Aorta (tissue), 5 donors: ENCODE data around the gene HOXD4. TPM values are rescaled to one million over a fixed set of nuclear protein-coding genes. Genes with fewer than 3 reads are reported as not detected.
A peak's percentile ranks its signal among the peaks of the same experiment; 100 is the strongest.

ENCODE experiments used
- ATAC-seq: fragments of 200-7000 bp; cut with Tn5 transposase; one replicate; pipeline ENCODE4 v1.9.1; 2022; ENCODE audit warnings: moderate library complexity; ENCODE audit not compliant: low FRiP score
- DNase-seq, 2 donors: peaks; one replicate each; pipeline ENCODE4 v3.0.0-alpha.2; 2020
- H3K27ac ChIP-seq, 2 donors: one replicate each; pipeline ENCODE4 v1.5.1; 2013; ENCODE audit warnings: low read length in 2 of 2, mild to moderate bottlenecking in 2 of 2, moderate library complexity in 2 of 2, control low read depth in 1 of 2, inconsistent platforms in 1 of 2, low read depth in 1 of 2
- H3K27me3 ChIP-seq, 2 donors: one replicate each; pipeline ENCODE4 v1.6.1; 2013; ENCODE audit warnings: control low read depth in 1 of 2, low read length in 1 of 2, mild to moderate bottlenecking in 1 of 2, moderate library complexity in 1 of 2; ENCODE audit not compliant: insufficient read depth in 2 of 2, control insufficient read depth in 1 of 2
- H3K36me3 ChIP-seq, 2 donors: one replicate each; pipeline ENCODE4 v1.6.1; 2013; ENCODE audit warnings: control low read depth in 1 of 2, low read length in 1 of 2, mild to moderate bottlenecking in 1 of 2; ENCODE audit not compliant: insufficient read depth in 2 of 2, control insufficient read depth in 1 of 2
- H3K4me1 ChIP-seq, 2 donors: one replicate each; pipeline ENCODE4 v1.6.1; 2013; ENCODE audit warnings: low read length in 2 of 2, control low read depth in 1 of 2, mild to moderate bottlenecking in 1 of 2, moderate library complexity in 1 of 2; ENCODE audit not compliant: insufficient read depth in 2 of 2, control insufficient read depth in 1 of 2
- H3K4me3 ChIP-seq, 2 donors: one replicate each; pipeline ENCODE4 v1.5.1; 2013; ENCODE audit warnings: low read length in 2 of 2, control low read depth in 1 of 2, mild to moderate bottlenecking in 1 of 2
- H3K9me3 ChIP-seq: one replicate; pipeline ENCODE4 v1.6.1; 2013; ENCODE audit warnings: mild to moderate bottlenecking, low read length; ENCODE audit not compliant: control insufficient read depth
- WGBS, 2 donors: extraction: QIAGEN DNeasy Blood & Tissue Kit; methylation state at CpG; one replicate each; pipeline ENCODE4 v1.1.7; 2013; 5-methylcytosine and 5-hydroxymethylcytosine counted together
- intact Hi-C, 2 donors: fragments of 100-400 bp; cut with DNase I; formaldehyde crosslinking; loops; one replicate each; pipeline versions ENCODE4 v1.14.2 to v1.15.0; 2022
- polyA plus RNA-seq, 2 donors: library from polyadenylated mRNA; stranded (reverse); fragments of 200-250 nt; gene quantifications; one replicate each; pipeline ENCODE4 v1.2.3, GENCODE V29; 2013
- total RNA-seq, 2 donors: library from RNA; stranded (reverse); fragmentation: NEBNext Ultra II Directional; extraction: Animal tissue kit (Norgen Biotek cat#: 25700); gene quantifications; one replicate each; pipeline ENCODE4 v1.2.1, GENCODE V29; 2021
- donor health status: healthy with polysubstance abuse.
- donor health status: Bipolar disorder and iron deficiency.
- donor health status: DM: no; HTN: no; CAD: no.
- donor health status: DM: no; HTN: no; CAD: no.
- donor health status: DM: yes; HTN: yes; CAD: no.

HOXD4 gene
- total and polyA plus RNA-seq, 4 donors: 7.7 to 9.8 (median 7.7) TPM; not detected in 1

DNA sequence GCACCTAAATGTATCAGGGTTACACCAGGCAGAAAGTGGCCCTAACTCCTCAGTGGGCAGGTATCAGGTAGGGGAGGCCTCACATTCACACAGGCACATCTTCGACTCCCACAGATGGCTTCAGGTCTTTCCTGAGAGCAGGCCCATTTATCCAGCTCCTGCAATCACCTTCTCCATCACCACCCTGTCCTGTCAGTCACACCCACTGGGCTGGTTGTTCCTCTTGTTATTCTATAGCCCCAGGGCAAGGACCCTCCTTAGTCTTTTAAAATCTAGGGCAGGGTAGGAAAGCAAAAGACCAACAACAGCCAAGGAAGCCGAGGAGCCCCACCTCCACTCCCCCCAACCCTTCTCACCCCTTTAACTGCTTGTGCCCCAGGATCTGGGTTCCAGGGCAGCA lies 9.1 kb upstream of the HOXD4 start:
- 92 to 93% methylated on average over 2 of the region's 2 CpGs for WGBS, 2 donors
- no peak overlapping the region for H3K4me3 ChIP-seq
- H3K36me3 ChIP-seq: no peaks in the 10 kb centered on the region
- H3K27ac ChIP-seq: no peak overlapping the region
- DNase-seq: no peak
- H3K9me3 ChIP-seq: no peaks in the 10 kb centered on the region
- no peaks in the 10 kb centered on the region for H3K4me1 ChIP-seq
- no peaks in the 10 kb centered on the region for H3K27me3 ChIP-seq
- intact Hi-C loops: loop anchor here (5.0 to 10.0 kb wide), 3 partner anchors 123 to 495 kb away; partner anchors contain the start of gene MTX2 (in 1 of the 2)
- no peak for ATAC-seq

DNA sequence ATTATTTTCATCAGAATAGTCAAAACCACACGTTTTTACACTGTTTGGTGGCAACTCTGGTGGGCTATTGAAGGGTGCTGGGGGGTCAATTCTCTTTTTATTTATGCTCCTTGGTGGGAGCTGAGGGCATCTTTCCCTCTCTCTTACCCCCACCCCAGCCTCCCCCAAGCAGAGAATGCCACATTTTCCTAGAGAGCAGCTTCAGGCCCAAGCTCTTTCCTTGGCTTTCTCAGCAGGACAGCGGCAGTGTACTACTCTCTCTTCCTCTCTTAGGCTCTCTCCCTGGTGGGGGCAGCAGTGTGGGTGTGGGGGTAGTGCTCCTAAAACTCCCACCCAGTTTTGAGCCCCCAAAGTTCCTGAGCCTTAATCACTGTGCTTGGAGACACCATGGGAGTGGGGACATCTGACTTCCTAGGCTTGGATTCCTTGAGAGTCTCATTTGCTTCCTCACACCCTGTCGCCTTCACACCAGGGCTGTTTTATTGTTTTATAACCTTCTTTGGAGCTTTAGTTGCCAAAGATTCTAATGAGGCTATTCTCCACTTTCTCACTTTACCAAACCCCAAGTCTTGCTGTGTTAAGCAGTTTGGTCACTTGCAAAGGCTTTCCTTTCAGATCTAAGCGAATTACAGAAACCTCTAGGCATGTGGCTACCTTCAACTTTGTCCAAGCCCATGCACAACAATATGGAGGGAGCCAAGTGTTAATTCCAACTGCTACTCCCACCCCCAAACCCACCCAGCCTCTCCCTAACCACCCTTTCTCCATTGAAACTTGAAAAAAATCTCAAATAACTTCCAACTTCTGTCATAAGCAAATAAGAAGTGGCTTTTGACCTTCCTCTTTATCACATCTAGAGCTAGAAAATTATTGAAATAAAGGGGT lies 6.0 kb upstream of the HOXD4 start:
- intact Hi-C loops: loop anchor here in 1 of 2 donors (10.0 kb wide), 1 partner anchor 119 kb away; the partner anchor contains the start of gene MTX2
- Histone ChIP-seq H3K4me1 (no peaks in the 10 kb centered on the region), H3K4me3 (no peak overlapping the region), H3K9me3 (no peaks in the 10 kb centered on the region), H3K27me3 (no peaks in the 10 kb centered on the region), H3K27ac (no peak overlapping the region), H3K36me3 (no peaks in the 10 kb centered on the region)
- ATAC-seq: no peak
- DNase-seq: peak in 1 of 2 donors; percentile 35
- WGBS, 2 donors: 89 to 93% methylated on average over 4 of the region's 4 CpGs

- Histone ChIP-seq H3K4me3 (no peak overlapping the region), H3K4me1 (no peaks in the 10 kb centered on the region), H3K27me3 (no peaks in the 10 kb centered on the region), H3K9me3 (no peaks in the 10 kb centered on the region), H3K27ac (no peak overlapping the region), H3K36me3 (no peaks in the 10 kb centered on the region)
- ATAC-seq (no peak), DNase-seq (no peak)
- 69 to 86% methylated on average over 6 of the region's 6 CpGs for WGBS, 2 donors
- intact Hi-C loops: loop anchor here in 1 of 2 donors (10.0 kb wide), 1 partner anchor 119 kb away; the partner anchor contains the start of gene MTX2
These were observed 5.2 kb upstream of the HOXD4 start for GRCh38 chr2:176146101-176146500.

DNA sequence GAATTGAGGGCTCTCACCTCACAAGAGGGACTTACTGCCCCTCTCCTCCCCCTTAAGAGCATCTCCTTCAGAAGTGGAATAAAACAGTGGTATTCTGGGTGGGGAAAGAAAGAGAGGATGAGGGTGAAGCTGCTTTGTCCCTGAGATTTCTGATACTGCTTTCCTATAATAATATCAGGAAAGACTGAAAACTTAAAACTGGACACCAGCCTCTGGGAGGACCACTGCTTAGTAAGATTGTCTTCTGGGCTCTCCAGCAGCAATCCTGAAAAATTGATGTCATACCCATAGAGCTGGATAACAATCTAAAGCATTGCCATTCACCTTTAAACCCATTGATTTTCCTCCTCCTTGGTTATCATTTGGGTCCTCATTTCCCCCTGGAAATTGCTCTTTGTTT lies 4.7 kb upstream of the HOXD4 start:
- Histone ChIP-seq H3K27ac (no peak overlapping the region), H3K4me3 (no peak overlapping the region), H3K4me1 (no peaks in the 10 kb centered on the region), H3K27me3 (no peaks in the 10 kb centered on the region), H3K9me3 (no peaks in the 10 kb centered on the region), H3K36me3 (no peaks in the 10 kb centered on the region)
- intact Hi-C loops: loop anchor here in 1 of 2 donors (10.0 kb wide), 1 partner anchor 118 kb away; the partner anchor contains the start of gene MTX2
- DNase-seq (no peak), ATAC-seq (no peak)

DNA sequence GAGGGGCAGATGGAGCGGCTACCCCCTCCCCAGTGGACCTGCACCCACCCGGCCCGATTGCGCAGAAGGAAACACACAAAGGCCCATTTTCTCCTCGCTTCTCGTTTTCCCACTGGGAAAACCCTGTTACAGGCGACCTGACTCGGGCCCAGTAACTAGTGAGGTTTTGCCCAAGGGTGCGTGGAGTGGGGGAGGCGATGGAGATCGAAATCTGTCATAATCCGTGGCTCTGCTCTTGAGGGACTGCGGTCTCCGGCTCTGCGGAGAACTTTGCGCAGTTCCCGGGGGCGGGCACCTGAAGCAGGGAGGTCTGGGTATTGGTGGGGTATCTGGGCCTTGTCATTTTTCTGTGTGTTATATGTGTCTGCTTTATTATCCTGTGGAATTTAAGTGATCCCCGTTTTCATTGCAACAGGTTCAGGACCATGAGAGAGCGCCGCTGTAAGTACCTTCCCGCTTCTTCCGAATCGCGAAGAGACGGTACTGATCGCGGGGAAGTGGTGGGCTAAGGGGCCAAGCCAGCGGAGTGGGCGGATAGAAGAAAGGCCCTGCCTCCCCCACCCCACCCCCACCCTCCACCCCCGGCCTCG lies 4.0 kb upstream of the HOXD4 start:
- WGBS, 2 donors: 75 to 87% methylated on average over 32 of the region's 32 CpGs
- peak in 1 of 2 donors; percentile 55 for DNase-seq
- Histone ChIP-seq H3K4me3 (no peak overlapping the region), H3K27ac (no peak overlapping the region), H3K4me1 (no peaks in the 10 kb centered on the region), H3K27me3 (no peaks in the 10 kb centered on the region), H3K9me3 (no peaks in the 10 kb centered on the region), H3K36me3 (no peaks in the 10 kb centered on the region)
- intact Hi-C loops: loop anchor here in 1 of 2 donors (10.0 kb wide), 1 partner anchor 117 kb away; the partner anchor contains the start of gene MTX2
- no peak for ATAC-seq

GRCh38 chr2:176147800-176148496 lies 3.4 kb upstream of the HOXD4 start:
- H3K4me1 ChIP-seq: no peaks in the 10 kb centered on the region
- no peaks in the 10 kb centered on the region for H3K9me3 ChIP-seq
- ATAC-seq (no peak), DNase-seq (peak in 1 of 2 donors; percentile 63)
- H3K4me3 ChIP-seq: no peak overlapping the region
- intact Hi-C loops: loop anchor here in 1 of 2 donors (10.0 kb wide), 1 partner anchor 117 kb away; the partner anchor contains the start of gene MTX2
- WGBS, 2 donors: 62 to 81% methylated on average over 31 of the region's 31 CpGs
- H3K27ac ChIP-seq: no peak overlapping the region
- H3K36me3 ChIP-seq: no peaks in the 10 kb centered on the region
- no peaks in the 10 kb centered on the region for H3K27me3 ChIP-seq

DNA sequence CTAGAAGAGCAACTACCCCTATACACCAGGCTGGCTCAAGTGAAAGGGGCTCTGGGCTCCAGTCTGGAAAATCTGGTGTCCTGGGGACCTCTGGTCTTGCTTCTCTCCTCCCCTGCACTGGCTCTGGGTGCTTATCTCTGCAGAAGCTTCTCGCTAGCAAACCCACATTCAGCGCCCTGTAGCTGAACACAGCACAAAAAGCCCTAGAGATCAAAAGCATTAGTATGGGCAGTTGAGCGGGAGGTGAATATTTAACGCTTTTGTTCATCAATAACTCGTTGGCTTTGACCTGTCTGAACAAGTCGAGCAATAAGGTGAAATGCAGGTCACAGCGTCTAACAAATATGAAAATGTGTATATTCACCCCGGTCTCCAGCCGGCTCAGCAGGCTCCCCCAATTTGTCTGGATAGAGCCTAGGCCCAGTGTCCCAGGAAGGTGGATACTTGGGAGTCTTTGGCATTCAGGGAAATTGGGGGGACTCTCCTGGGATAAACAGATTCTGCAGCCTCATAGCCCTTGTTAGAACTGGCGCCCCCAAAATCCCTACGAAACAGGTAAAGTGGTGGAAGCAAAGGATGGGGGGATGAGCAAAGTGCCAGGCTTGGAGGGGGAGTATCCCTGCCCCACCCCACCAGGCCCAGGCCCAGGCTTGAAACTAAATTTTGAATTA lies 2.5 kb upstream of the HOXD4 start:
- no peaks in the 10 kb centered on the region for H3K4me1 ChIP-seq
- intact Hi-C loops: loop anchor here in 1 of 2 donors (10.0 kb wide), 1 partner anchor 116 kb away; the partner anchor contains the start of gene MTX2
- no peak overlapping the region for H3K4me3 ChIP-seq
- 87 to 93% methylated on average over 11 of the region's 11 CpGs for WGBS, 2 donors
- DNase-seq (no peak), ATAC-seq (no peak)
- H3K9me3 ChIP-seq: no peaks in the 10 kb centered on the region
- H3K27ac ChIP-seq: no peak overlapping the region
- H3K36me3 ChIP-seq: no peaks in the 10 kb centered on the region
- no peaks in the 10 kb centered on the region for H3K27me3 ChIP-seq

- no peaks in the 10 kb centered on the region for H3K9me3 ChIP-seq
- WGBS, 2 donors: 78 to 93% methylated on average over 22 of the region's 22 CpGs
- no peaks in the 10 kb centered on the region for H3K4me1 ChIP-seq
- no peaks in the 10 kb centered on the region for H3K27me3 ChIP-seq
- DNase-seq: peak in 1 of 2 donors; percentile 72
- ATAC-seq: no peak
- H3K4me3 ChIP-seq: no peak overlapping the region
- H3K27ac ChIP-seq: no peak overlapping the region
- H3K36me3 ChIP-seq: no peaks in the 10 kb centered on the region
- intact Hi-C loops: loop anchor here in 1 of 2 donors (10.0 kb wide), 1 partner anchor 115 kb away; the partner anchor contains the start of gene MTX2
These were observed 1.8 kb upstream of the HOXD4 start for GRCh38 chr2:176149481-176149938.
